HG03097 (cell line): ENCODE results near the gene TRAM1L1.

Experiments
- ATAC-seq: cut with Tn5 transposase; IDR thresholded peaks from one replicate; pipeline ENCODE4 v1.9.1; 2021; ENCODE audit not compliant: unreplicated experiment, low FRiP score

Gene TRAM1L1

GRCh38 chr4:117084866-117085701, at the start of gene TRAM1L1:
TRAM1L1 (minus strand) TSS chr4:117085576; CDS start chr4:117085393, 183 bp downstream.
- ATAC-seq: peak; percentile 57

- no peak for ATAC-seq
Measured at GRCh38 chr4:117134386-117134785, 49.0 kb upstream of the TRAM1L1 start.

- no peak for ATAC-seq
Measured at GRCh38 chr4:117096886-117097285, 11.5 kb upstream of the TRAM1L1 start.

DNA sequence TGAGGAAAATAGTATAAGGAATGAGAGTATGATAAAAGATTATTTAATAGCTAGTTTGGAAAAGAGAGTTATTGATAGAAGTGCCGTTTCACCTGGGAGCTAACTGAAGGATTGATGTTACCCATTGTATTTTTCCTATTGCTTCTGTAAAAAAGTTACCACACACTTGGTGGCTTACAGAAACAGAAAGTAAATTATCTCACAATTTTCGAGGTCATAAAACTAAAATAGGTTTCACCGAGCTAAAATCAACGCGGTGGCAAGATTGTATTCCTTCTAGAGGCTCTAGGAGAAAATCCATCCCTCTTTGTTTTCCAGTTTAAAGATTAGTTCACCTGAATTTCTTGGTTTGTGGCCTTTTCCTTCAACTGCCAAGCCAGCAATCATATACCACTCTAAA, 11.1 kb upstream of the TRAM1L1 start:
- ATAC-seq: no peak

DNA sequence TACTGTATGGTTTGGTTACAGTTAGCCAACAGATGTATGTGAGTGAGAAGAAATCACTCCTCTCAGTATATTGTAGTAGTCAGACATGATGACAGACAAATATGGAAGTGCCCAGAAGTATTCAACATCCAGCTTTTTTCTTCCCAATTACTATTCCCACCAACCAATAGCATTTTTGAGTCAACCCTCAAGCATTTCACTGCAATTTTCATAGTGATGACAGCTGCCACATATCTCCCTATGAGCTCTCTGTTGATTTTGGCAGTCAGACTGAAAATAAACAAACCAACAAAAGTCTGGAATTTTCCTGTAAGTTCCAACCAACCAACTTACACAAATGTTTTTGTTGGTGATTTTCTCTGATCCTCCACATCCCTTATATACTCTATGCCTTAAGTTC, 8.2 kb upstream of the TRAM1L1 start:
- no peak for ATAC-seq

- ATAC-seq: no peak
Measured at GRCh38 chr4:117077760-117078159, 7.6 kb downstream of the TRAM1L1 start.

- no peak for ATAC-seq
Measured at GRCh38 chr4:117068120-117068519, 17.3 kb downstream of the TRAM1L1 start.

GRCh38 chr4:117063961-117064696, 21.2 kb downstream of the TRAM1L1 start:
- no peak for ATAC-seq

GRCh38 chr4:117042962-117043361, 42.4 kb downstream of the TRAM1L1 start:
- ATAC-seq: no peak
